Thyroid gland (tissue), 4 donors: ENCODE results near the gene CTNNA3.

Experiments used
- CTCF ChIP-seq, 6 experiments: fragments of 200-600 bp in 3 of 6; fragments of 450-650 bp in 3 of 6; sonication (generic) in 3 of 6; IDR thresholded peaks; one replicate each; pipeline ENCODE4 v1.5.1; 2016 to 2019; ENCODE audit warnings: antibody characterized with exemption in 6 of 6, mild to moderate bottlenecking in 2 of 6, inconsistent platforms in 1 of 6, moderate library complexity in 1 of 6
- POLR2A ChIP-seq, 2 donors: fragments of 450-650 bp; IDR thresholded peaks; one replicate each; pipeline ENCODE4 v1.6.1; 2017; ENCODE audit warnings: antibody characterized with exemption in 2 of 2, mild to moderate bottlenecking in 2 of 2, moderate library complexity in 1 of 2

- TF ChIP-seq CTCF (IDR thresholded peaks at IDR 0.05) (no peak), POLR2A (IDR thresholded peaks at IDR 0.05) (no peak)
Observed at GRCh38 chr10:65893676-65894075, 1802.3 kb downstream of the CTNNA3 start.
